Glutamatergic neuron (in vitro differentiated cells): ENCODE data around the gene VPS52. TPM values are rescaled to one million over a fixed set of nuclear protein-coding genes. Genes with fewer than 3 reads are reported as not detected.

Experiments used
- DNase-seq: peaks from one replicate; pipeline ENCODE4 v3.0.0; 2022
- H3K27ac Mint-ChIP-seq: one replicate; pipeline ENCODE4 v1.8.0; 2020; ENCODE audit warnings: mild to moderate bottlenecking, mixed read lengths, inconsistent platforms; ENCODE audit not compliant: unreplicated experiment
- H3K27me3 Mint-ChIP-seq: one replicate; pipeline ENCODE4 v1.8.0; 2020; ENCODE audit warnings: mild to moderate bottlenecking, moderate library complexity, mixed read lengths, inconsistent platforms; ENCODE audit not compliant: unreplicated experiment
- H3K36me3 Mint-ChIP-seq: one replicate; pipeline ENCODE4 v1.8.0; 2020; ENCODE audit warnings: mild to moderate bottlenecking, mixed read lengths, inconsistent platforms; ENCODE audit not compliant: unreplicated experiment
- H3K4me1 Mint-ChIP-seq: one replicate; pipeline ENCODE4 v1.8.0; 2020; ENCODE audit warnings: mild to moderate bottlenecking, low read depth, mixed read lengths, inconsistent platforms; ENCODE audit not compliant: unreplicated experiment
- H3K4me3 Mint-ChIP-seq: one replicate; pipeline ENCODE4 v1.8.0; 2020; ENCODE audit warnings: mild to moderate bottlenecking, mixed read lengths, inconsistent platforms; ENCODE audit not compliant: unreplicated experiment
- H3K9me3 Mint-ChIP-seq: one replicate; pipeline ENCODE4 v1.8.0; 2020; ENCODE audit warnings: mild to moderate bottlenecking, moderate library complexity, mixed read lengths, inconsistent platforms; ENCODE audit not compliant: unreplicated experiment
- microRNA-seq: library from miRNA; unstranded; fragments of <30 nt; microRNA quantifications from one replicate; pipeline ENCODE4, GENCODE V29; 2020; ENCODE audit not compliant: unreplicated experiment
- total RNA-seq: library from RNA; stranded (reverse); fragmentation: NEBNext Ultra II Directional; extraction: Animal tissue kit (Norgen Biotek cat#: 25700); gene quantifications from one replicate; pipeline ENCODE4 v1.2.1, GENCODE V29; 2021; ENCODE audit not compliant: unreplicated experiment
- TF ChIP-seq, protein P1 (sequence below): fragments of 200-600 bp; sonication (generic); IDR thresholded peaks from one replicate; pipeline ENCODE4 v1.5.0; 2021; ENCODE audit not compliant: partially characterized antibody, unreplicated experiment

VPS52 gene
- total RNA-seq, 1 donor from 2014 or later = 50.9 TPM

DNA sequence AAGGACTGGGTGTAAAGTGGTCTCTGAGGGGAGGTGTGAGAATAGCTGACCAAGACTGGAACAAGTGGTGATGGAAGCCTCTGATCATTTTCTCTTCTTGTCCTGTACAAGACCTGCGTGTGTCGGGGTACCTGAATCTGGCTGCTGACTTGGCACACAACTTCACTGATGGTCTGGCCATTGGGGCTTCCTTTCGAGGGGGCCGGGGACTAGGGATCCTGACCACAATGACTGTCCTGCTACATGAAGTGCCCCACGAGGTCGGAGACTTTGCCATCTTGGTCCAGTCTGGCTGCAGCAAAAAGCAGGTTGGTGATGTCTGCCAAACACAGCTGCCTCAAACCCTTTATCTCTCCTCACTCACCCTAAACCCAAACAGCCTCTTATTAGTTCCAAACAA is 68.9 kb downstream of the VPS52 start:
- peaks cover 30% of the 10 kb centered on the region for H3K4me1 Mint-ChIP-seq
- DNase-seq = no peak
- peak overlapping the region; percentile 99 for H3K4me3 Mint-ChIP-seq
- no peaks in the 10 kb centered on the region for H3K36me3 Mint-ChIP-seq
- H3K27ac Mint-ChIP-seq = no peak overlapping the region
- H3K27me3 Mint-ChIP-seq = peaks cover 20% of the 10 kb centered on the region
- TF ChIP-seq, protein P1, sequence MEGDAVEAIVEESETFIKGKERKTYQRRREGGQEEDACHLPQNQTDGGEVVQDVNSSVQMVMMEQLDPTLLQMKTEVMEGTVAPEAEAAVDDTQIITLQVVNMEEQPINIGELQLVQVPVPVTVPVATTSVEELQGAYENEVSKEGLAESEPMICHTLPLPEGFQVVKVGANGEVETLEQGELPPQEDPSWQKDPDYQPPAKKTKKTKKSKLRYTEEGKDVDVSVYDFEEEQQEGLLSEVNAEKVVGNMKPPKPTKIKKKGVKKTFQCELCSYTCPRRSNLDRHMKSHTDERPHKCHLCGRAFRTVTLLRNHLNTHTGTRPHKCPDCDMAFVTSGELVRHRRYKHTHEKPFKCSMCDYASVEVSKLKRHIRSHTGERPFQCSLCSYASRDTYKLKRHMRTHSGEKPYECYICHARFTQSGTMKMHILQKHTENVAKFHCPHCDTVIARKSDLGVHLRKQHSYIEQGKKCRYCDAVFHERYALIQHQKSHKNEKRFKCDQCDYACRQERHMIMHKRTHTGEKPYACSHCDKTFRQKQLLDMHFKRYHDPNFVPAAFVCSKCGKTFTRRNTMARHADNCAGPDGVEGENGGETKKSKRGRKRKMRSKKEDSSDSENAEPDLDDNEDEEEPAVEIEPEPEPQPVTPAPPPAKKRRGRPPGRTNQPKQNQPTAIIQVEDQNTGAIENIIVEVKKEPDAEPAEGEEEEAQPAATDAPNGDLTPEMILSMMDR = no peak
- peaks cover 14% of the 10 kb centered on the region for H3K9me3 Mint-ChIP-seq

DNA sequence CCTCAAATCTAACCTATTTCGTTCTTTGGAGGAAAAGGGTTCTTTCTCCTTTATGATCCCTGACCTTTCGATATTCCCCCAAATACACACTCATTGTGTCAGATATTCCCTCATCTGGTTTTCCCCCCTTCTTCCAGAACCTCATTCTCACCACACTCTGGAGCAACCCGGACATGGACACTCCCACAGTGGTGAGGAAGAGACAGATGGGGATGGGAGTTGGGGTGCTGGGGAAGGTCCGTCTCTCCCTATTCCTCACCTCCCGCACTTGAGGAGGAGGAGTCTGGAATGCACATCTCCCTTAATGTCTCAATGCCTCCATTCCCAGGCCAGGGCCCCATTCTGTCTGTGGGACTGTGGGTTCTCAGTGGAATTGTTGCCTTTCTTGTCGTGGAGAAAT is 69.7 kb downstream of the VPS52 start:
- TF ChIP-seq, protein P1 = no peak
- DNase-seq = no peak
- Mint-ChIP-seq H3K4me1 (peaks cover 34% of the 10 kb centered on the region), H3K4me3 (peak overlapping the region; percentile 99), H3K36me3 (no peaks in the 10 kb centered on the region), H3K9me3 (peaks cover 14% of the 10 kb centered on the region), H3K27me3 (peaks cover 20% of the 10 kb centered on the region), H3K27ac (peak overlapping the region; percentile 79)

DNA sequence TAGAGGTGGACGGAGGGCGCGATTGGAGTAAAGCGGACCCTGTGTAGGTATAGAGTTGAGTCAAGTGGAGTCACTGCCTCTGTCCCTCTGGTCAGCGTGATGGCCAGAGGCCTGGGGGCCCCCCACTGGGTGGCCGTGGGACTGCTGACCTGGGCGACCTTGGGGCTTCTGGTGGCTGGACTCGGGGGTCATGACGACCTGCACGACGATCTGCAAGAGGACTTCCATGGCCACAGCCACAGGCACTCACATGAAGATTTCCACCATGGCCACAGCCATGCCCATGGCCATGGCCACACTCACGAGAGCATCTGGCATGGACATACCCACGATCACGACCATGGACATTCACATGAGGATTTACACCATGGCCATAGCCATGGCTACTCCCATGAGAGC is 70.5 kb downstream of the VPS52 start:
- H3K9me3 Mint-ChIP-seq = peaks cover 17% of the 10 kb centered on the region
- H3K4me1 Mint-ChIP-seq = peaks cover 32% of the 10 kb centered on the region

More for the DNA sequence above, 70.5 kb downstream of the VPS52 start:
- peaks cover 19% of the 10 kb centered on the region for H3K27me3 Mint-ChIP-seq
- H3K27ac Mint-ChIP-seq = peak overlapping the region; percentile 95
- H3K36me3 Mint-ChIP-seq = no peaks in the 10 kb centered on the region
- TF ChIP-seq, protein P1 = peak; percentile 23
- peak overlapping the region; percentile 99 for H3K4me3 Mint-ChIP-seq
- no peak for DNase-seq

Small RNA genes within 50 kb of the gene (microRNA-seq; reads per million reads assigned to microRNA genes)
- gene MIR219A1 (8.3 reads per million, percentile 44 among the genes with 10 or more reads in this experiment), gene MIR6834 (1.7 reads per million, percentile 8 among the genes with 10 or more reads in this experiment), gene MIR6873 (0.41 reads per million)

Other genes with a start within 250 kb of the VPS52 start
- 1.0 TPM for gene HLA-DPA1, start 198.2 kb downstream of the VPS52 start, total RNA-seq
- gene HLA-DPB1, start 195.9 kb downstream of the VPS52 start, total RNA-seq = 4.7 TPM
- 3.8 TPM for gene COL11A2, start 79.4 kb downstream of the VPS52 start, total RNA-seq
- gene RXRB, start 71.2 kb downstream of the VPS52 start, total RNA-seq = 45.3 TPM
- gene SLC39A7, start 71.0 kb downstream of the VPS52 start, total RNA-seq = 92.8 TPM
- gene HSD17B8, start 67.2 kb downstream of the VPS52 start, total RNA-seq = 4.6 TPM
- 37.3 TPM for gene RING1, start 63.4 kb downstream of the VPS52 start, total RNA-seq
- gene RPS18, start 199 bp upstream of the VPS52 start, total RNA-seq = 1,024 TPM
- gene B3GALT4, start 5.2 kb upstream of the VPS52 start, total RNA-seq = 8.6 TPM
- 48.3 TPM for gene WDR46, start 17.4 kb upstream of the VPS52 start, total RNA-seq
- gene PFDN6, start 17.7 kb upstream of the VPS52 start, total RNA-seq = 69.7 TPM
- gene RGL2, start 27.1 kb upstream of the VPS52 start, total RNA-seq = 61.3 TPM
- gene TAPBP, start 42.2 kb upstream of the VPS52 start, total RNA-seq = 4.7 TPM
- 21.7 TPM for gene ZBTB22, start 45.9 kb upstream of the VPS52 start, total RNA-seq
- 37.1 TPM for gene DAXX, start 51.1 kb upstream of the VPS52 start, total RNA-seq
- gene KIFC1, start 119.9 kb upstream of the VPS52 start, total RNA-seq = 14.8 TPM
- 73.5 TPM for gene PHF1, start 139.1 kb upstream of the VPS52 start, total RNA-seq
- gene CUTA, start 146.2 kb upstream of the VPS52 start, total RNA-seq = 384 TPM
- gene SYNGAP1, start 148.2 kb upstream of the VPS52 start, total RNA-seq = 75.1 TPM
- gene ZBTB9, start 182.7 kb upstream of the VPS52 start, total RNA-seq = 9.6 TPM